GM20000 (cell line): ENCODE data around the gene HERPUD1.

ENCODE experiments used
- DNase-seq: peaks from one replicate; pipeline ENCODE4 v3.0.0; 2012; ENCODE audit warnings: low spot score
- CTCF ChIP-seq: IDR thresholded peaks from 2 replicates; pipeline ENCODE4 v1.5.1; 2012; ENCODE audit warnings: mild to moderate bottlenecking, control low read depth; ENCODE audit errors: extremely low read depth, missing control alignments

HERPUD1 gene

DNA sequence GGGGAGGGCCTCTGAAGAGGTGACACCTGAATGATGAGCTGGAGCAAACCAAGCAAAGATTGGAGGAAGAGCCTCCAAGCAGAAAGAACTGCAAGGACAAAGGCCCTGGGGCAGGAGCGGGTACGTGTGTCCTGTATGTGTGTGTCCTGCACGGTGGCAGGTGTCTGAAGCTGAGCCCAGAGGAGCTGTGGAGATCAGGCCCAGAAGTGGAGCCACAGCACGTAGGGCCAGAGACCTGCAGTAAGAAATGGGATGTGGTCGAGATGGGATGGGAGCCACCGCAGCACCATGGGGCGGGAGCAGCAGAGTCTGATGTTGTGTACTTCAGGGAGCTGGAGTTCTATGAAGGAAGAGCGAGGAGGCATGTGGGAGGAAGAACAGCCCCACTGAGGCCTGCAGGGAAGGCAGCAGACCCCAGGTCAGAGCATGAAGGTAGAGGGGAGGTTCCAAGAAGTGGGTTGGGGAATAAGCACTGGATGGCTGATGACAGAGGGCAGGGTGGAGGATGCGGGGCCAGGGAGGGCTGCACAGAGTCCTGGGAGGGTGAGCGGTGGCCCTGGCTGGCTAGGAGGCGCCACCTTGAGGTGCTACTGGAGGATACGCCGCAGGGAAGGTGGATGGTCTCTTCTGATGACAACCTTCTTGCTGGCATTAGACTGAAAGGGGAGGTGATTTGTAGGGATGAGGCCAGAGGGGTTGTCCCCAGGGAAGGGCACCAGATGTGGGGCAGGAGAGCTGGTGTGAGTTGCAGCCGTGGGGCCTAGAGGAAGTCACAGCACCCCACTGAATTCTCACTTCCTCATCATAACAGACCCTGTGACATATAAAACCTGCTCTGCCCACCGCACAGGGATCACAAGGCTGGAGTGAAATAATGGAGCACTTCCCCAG lies 19.2 kb downstream of the HERPUD1 start:
- peak; percentile 71 for TF ChIP-seq CTCF
- DNase-seq: peak; percentile 71

- no peak for DNase-seq
- no peak for TF ChIP-seq CTCF
Observed at GRCh38 chr16:56953006-56953405, 21.1 kb downstream of the HERPUD1 start.

GRCh38 chr16:56956076-56956475 lies 24.1 kb downstream of the HERPUD1 start:
- DNase-seq: no peak
- TF ChIP-seq CTCF: no peak

DNA sequence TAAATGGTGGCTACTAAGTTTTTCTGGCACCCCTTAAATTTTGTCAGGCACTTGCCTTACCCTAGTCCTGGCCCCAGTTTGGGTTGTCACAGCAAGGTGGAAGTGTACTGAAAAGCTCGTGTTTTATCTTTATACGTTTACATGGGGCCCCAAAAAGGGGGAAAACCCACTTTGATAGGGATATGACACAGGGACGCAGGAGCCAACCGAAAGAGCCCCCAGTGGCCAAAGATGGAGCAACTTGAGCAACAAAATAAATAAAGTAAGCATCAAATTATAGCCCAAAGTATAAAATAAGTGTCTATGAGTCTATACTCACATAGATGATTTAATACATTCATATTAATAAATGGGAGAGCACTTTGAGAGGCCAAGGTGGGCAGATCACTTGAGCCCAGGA lies 24.8 kb downstream of the HERPUD1 start:
- DNase-seq: no peak
- TF ChIP-seq CTCF: no peak

DNA sequence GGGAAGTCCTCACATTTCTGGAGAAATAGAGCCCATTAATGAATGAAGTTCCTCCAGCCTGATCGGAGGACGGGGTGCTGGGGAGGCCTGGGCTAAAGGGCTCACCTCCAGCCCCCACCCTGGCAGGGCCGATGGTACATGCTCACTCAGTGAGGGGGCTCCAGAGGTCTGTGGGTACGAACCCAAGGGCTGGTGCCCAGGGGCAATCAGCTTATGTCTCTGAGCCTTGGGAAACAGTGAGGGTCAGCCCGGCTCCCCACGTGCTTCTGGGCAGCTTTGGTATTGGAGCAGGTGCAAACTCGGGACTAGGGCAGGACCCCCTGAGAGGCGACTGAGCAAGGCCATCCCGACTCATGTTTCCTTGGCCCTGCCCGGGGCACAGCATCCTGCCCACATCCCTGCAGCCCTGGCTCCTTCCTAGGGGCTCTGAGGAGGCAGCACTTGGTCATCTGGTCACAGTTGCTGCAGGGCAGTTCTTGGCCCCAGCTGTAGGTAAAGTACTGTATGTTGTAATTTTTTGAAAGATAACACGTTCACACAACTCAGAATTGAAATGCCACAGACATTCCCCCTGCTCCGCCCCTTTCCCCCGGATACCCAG lies 28.8 kb downstream of the HERPUD1 start:
- no peak for TF ChIP-seq CTCF
- DNase-seq: no peak

DNA sequence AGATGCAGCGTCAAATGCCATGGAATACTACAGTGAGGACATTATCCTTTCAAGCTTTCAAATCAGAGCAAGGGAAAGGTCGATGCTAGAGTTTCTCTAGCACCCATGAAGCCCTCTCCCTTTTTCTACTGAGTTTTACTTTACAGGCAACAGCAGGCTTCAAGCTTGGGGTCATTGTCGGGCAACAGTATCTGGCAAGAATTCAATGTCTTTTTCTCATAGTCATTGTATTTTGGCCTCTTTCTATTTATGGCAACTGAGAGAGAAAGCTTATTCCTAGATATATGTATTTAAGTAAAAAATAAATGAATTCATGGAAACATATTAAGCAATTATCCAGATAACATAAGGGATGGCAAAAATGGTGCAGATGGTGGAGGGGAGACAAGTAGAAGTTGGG lies 29.4 kb downstream of the HERPUD1 start:
- no peak for DNase-seq
- no peak for TF ChIP-seq CTCF

GRCh38 chr16:56961851-56962281 lies 29.9 kb downstream of the HERPUD1 start, which contains the start of gene CETP:
Gene CETP (plus strand): TSS chr16:56961950. CDS start chr16:56961980, 30 bp downstream.
- no peak for DNase-seq
- no peak for TF ChIP-seq CTCF
